Endothelial cell of umbilical vein (primary cell): Measurements from ENCODE around the gene NR5A1. TPM values are rescaled to one million over a fixed set of nuclear protein-coding genes. Genes with fewer than 3 reads are reported as not detected.

Experiments used
- BruUV-seq: library from RNA; stranded (reverse); fragments of 400-500 nt; replicated peaks from 2 replicates; lab custom pipeline; 2021; lab: Mats Ljungman, UMichigan
- CTCF ChIA-PET: fragments of 300-600, 350-600 bp; sonication (Branson Sonifier 250); formaldehyde crosslinking; loops from one replicate; lab custom pipeline; 2021; ENCODE audit warnings: antibody characterized with exemption, inconsistent platforms; lab: Charles Lee
- POLR2A ChIA-PET: fragments of 300-600, 350-600 bp; sonication (Branson Sonifier 250); formaldehyde crosslinking; loops from one replicate; lab custom pipeline; 2021; ENCODE audit warnings: antibody characterized with exemption, inconsistent platforms; lab: Charles Lee
- DNase-seq: peaks from one replicate; pipeline ENCODE4 v3.0.0-alpha.2; 2011; ENCODE audit warnings: low read depth, low spot score
- FAIRE-seq: peaks from 2 replicates; lab custom pipeline; 2011; peaks lifted over from hg19 to GRCh38; lab: Jason Lieb, UNC
- H2AFZ ChIP-seq: 2 replicates; pipeline ENCODE4 v1.6.0; 2012; ENCODE audit warnings: low read depth, low read length, control low read depth, inconsistent platforms
- H3K27ac ChIP-seq: 2 replicates; pipeline ENCODE4 v1.5.1; 2011; ENCODE audit warnings: low read depth, mild to moderate bottlenecking, control low read depth, low read length, moderate library complexity; ENCODE audit not compliant: insufficient read depth
- H3K27me3 ChIP-seq, 2 experiments: 2 replicates each; pipeline versions ENCODE4 v1.6.0 to v1.6.1; 2011; ENCODE audit warnings: low read length in 2 of 2, mixed read lengths in 1 of 2; ENCODE audit not compliant: control insufficient read depth in 2 of 2, insufficient read depth in 2 of 2
- H3K36me3 ChIP-seq, 2 experiments: 2 replicates in 1 of 2; 3 replicates in 1 of 2; pipeline ENCODE4 v1.5.1; 2011; ENCODE audit warnings: low read length in 2 of 2, mild to moderate bottlenecking in 1 of 2, moderate library complexity in 1 of 2; ENCODE audit not compliant: control insufficient read depth in 2 of 2, insufficient read depth in 2 of 2; ENCODE audit errors: extremely low read depth in 1 of 2
- H3K4me1 ChIP-seq: 3 replicates; pipeline ENCODE4 v1.5.1; 2011; ENCODE audit warnings: mild to moderate bottlenecking, low read length; ENCODE audit not compliant: control insufficient read depth, insufficient read depth; ENCODE audit errors: extremely low read depth
- H3K4me2 ChIP-seq: 2 replicates; pipeline ENCODE4 v1.6.1; 2011; ENCODE audit warnings: low read length, control low read depth, mixed read lengths; ENCODE audit not compliant: insufficient read depth
- H3K4me3 ChIP-seq, 3 experiments: fragments of 200-600 bp in 1 of 3; sonication (generic), shearing (Covaris generic) in 1 of 3; replicated peaks in 1 of 3; 2 replicates each; pipeline ENCODE4 v1.5.1; 2011 to 2016; ENCODE audit warnings: control low read depth in 3 of 3, low read length in 3 of 3, mild to moderate bottlenecking in 2 of 3, inconsistent platforms in 1 of 3, low read depth in 1 of 3, moderate library complexity in 1 of 3; ENCODE audit not compliant: insufficient read depth in 1 of 3
- H3K79me2 ChIP-seq: 2 replicates; pipeline ENCODE4 v1.6.0; 2012; ENCODE audit warnings: low read length, inconsistent platforms; ENCODE audit not compliant: control insufficient read depth, insufficient read depth
- H3K9ac ChIP-seq: replicated peaks from 2 replicates; pipeline ENCODE3; 2011; ENCODE audit warnings: low read length, control low read depth; ENCODE audit not compliant: insufficient read depth; ENCODE audit errors: extremely low read depth
- H3K9me1 ChIP-seq: replicated peaks from 3 replicates; pipeline ENCODE4 v1.6.0; 2011; ENCODE audit warnings: mild to moderate bottlenecking, low read length; ENCODE audit not compliant: control insufficient read depth, insufficient read depth; ENCODE audit errors: extremely low read depth
- H3K9me3 ChIP-seq: replicated peaks from 2 replicates; pipeline ENCODE4 v1.5.1; 2012; ENCODE audit warnings: low read length, inconsistent platforms; ENCODE audit not compliant: control insufficient read depth, insufficient read depth
- H4K20me1 ChIP-seq: replicated peaks from 2 replicates; pipeline ENCODE3; 2011; ENCODE audit warnings: mild to moderate bottlenecking, low read length; ENCODE audit not compliant: control insufficient read depth, insufficient read depth; ENCODE audit errors: extremely low read depth
- EZH2 ChIP-seq: IDR thresholded peaks from 2 replicates; pipeline ENCODE4 v1.6.1; 2012; ENCODE audit warnings: borderline replicate concordance, low read depth, mild to moderate bottlenecking, moderate library complexity, low read length, inconsistent platforms; ENCODE audit not compliant: severe bottlenecking
- FOS ChIP-seq: IDR thresholded peaks from 2 replicates; pipeline ENCODE4 v1.6.1; 2011; ENCODE audit warnings: mild to moderate bottlenecking, low read length, moderate library complexity, borderline replicate concordance; ENCODE audit not compliant: insufficient read depth
- GATA2 ChIP-seq: IDR thresholded peaks from 2 replicates; pipeline ENCODE4 v1.7.0; 2011; ENCODE audit warnings: low read depth, mild to moderate bottlenecking, moderate library complexity, mixed read lengths, low read length; ENCODE audit not compliant: insufficient read length, insufficient read depth
- JUN ChIP-seq: IDR thresholded peaks from 2 replicates; pipeline ENCODE4 v1.6.1; 2011; ENCODE audit warnings: borderline replicate concordance, low read depth; ENCODE audit not compliant: insufficient read length, insufficient read depth
- MYC ChIP-seq: IDR thresholded peaks from one replicate; pipeline ENCODE4 v1.6.1; 2011; ENCODE audit warnings: mild to moderate bottlenecking, low read depth, low read length
- POLR2A ChIP-seq: IDR thresholded peaks from 2 replicates; pipeline ENCODE4 v1.6.1; 2012; ENCODE audit warnings: low read depth, mild to moderate bottlenecking, control low read depth, low read length
- POLR2AphosphoS5 ChIP-seq: IDR thresholded peaks from 2 replicates; pipeline ENCODE4 v1.6.1; 2012; ENCODE audit warnings: low read depth, mild to moderate bottlenecking, control low read depth, low read length, moderate library complexity; ENCODE audit not compliant: insufficient read depth
- dilution Hi-C: fragments of 300-500 bp; cut with MboI; formaldehyde crosslinking; loops from one replicate; pipeline ENCODE4 v1.15.0; 2019; ENCODE audit warnings: low sequenced_read_pairs; ENCODE audit not compliant: extremely low pct_ligation_motif_present
- intact Hi-C: fragments of 100-400 bp; cut with micrococcal nuclease; formaldehyde crosslinking; loops from one replicate; pipeline ENCODE4 v1.10.0; 2022
- polyA plus RNA-seq, 4 experiments: library from polyadenylated mRNA; depleted of rRNA in 3 of 4; stranded (reverse) in 3 of 4; unstranded in 1 of 4; fragments of >200 nt; gene quantifications; 2 replicates each; pipeline versions ENCODE4 v1.2.1 to v1.2.3, GENCODE V29; 2011 to 2012; ENCODE audit warnings: missing spikeins in 1 of 4
- total RNA-seq: library from RNA; stranded (reverse); gene quantifications from 2 replicates; pipeline ENCODE4 v1.2.3, GENCODE V29; 2021
- TF ChIP-seq, protein P1 (sequence below), 2 donors: IDR thresholded peaks; 1 replicate in 1 of 2; 2 replicates in 1 of 2; pipeline ENCODE4 v1.5.1; 2011; ENCODE audit warnings: low read length in 2 of 2, mild to moderate bottlenecking in 2 of 2, moderate library complexity in 2 of 2, control low read depth in 1 of 2, inconsistent platforms in 1 of 2, low read depth in 1 of 2; ENCODE audit not compliant: insufficient read depth in 1 of 2; ENCODE audit errors: extremely low read depth in 1 of 2
- TF ChIP-seq, protein P2 (sequence below): IDR thresholded peaks from 2 replicates; pipeline ENCODE4 v1.6.1; 2011; ENCODE audit not compliant: insufficient read depth, insufficient read length

NR5A1 gene
- total and polyA plus RNA-seq, 2 donors (not counting 3 experiments of a cell fraction or from before 2014, with no cell fraction given) = not detected

DNA sequence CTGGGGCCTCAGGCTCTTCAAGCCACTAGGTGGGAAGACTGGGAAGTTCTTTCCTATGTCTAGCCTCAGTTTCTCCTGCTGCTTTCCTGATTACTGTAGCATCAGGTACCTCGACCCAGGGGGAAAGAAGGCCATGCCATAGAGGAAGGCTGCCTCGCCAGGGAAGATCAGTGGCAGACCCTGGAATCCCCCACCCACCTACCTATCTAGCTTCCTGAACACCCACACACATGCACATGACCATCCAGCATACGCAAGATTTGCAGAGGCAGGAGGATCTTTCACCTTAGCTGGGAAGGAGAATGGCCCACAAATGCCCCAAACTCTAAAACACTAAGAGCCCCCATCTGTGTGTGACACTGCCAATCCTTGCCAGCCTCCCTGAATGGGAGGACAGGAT is 8.0 kb downstream of the NR5A1 start:
- DNase-seq (no peak), FAIRE-seq (no peak)
- H3K9me1 ChIP-seq = no peaks in the 10 kb centered on the region
- TF ChIP-seq EZH2 (no peak), MYC (no peak), POLR2AphosphoS5 (no peak), FOS (no peak), POLR2A (no peak), GATA2 (no peak), JUN (no peak)
- TF ChIP-seq, protein P1, sequence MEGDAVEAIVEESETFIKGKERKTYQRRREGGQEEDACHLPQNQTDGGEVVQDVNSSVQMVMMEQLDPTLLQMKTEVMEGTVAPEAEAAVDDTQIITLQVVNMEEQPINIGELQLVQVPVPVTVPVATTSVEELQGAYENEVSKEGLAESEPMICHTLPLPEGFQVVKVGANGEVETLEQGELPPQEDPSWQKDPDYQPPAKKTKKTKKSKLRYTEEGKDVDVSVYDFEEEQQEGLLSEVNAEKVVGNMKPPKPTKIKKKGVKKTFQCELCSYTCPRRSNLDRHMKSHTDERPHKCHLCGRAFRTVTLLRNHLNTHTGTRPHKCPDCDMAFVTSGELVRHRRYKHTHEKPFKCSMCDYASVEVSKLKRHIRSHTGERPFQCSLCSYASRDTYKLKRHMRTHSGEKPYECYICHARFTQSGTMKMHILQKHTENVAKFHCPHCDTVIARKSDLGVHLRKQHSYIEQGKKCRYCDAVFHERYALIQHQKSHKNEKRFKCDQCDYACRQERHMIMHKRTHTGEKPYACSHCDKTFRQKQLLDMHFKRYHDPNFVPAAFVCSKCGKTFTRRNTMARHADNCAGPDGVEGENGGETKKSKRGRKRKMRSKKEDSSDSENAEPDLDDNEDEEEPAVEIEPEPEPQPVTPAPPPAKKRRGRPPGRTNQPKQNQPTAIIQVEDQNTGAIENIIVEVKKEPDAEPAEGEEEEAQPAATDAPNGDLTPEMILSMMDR (IDR thresholded peaks at IDR 0.05; ENCODE audit: extremely low read depth in 1 of 2, insufficient read depth in 1 of 2, low read depth in 1 of 2, low read length in 2 of 2) = no peak
- TF ChIP-seq, protein P2, sequence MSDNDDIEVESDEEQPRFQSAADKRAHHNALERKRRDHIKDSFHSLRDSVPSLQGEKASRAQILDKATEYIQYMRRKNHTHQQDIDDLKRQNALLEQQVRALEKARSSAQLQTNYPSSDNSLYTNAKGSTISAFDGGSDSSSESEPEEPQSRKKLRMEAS = no peak
- no peaks in the 10 kb centered on the region for H4K20me1 ChIP-seq
- no peak overlapping the region for H3K27ac ChIP-seq
- H3K4me2 ChIP-seq = no peak overlapping the region
- no peaks in the 10 kb centered on the region for H3K36me3 ChIP-seq
- H3K27me3 ChIP-seq = peaks cover 27 to 31% of the 10 kb centered on the region in 2 experiments
- intact Hi-C loops = no loop called here
- H3K9me3 ChIP-seq = no peaks in the 10 kb centered on the region
- BruUV-seq = no TSS peak
- no peak overlapping the region for H3K9ac ChIP-seq
- no peaks in the 10 kb centered on the region for H3K79me2 ChIP-seq
- ChIA-PET CTCF (interaction anchor here (2.7 kb wide), 1 partner anchor 10 kb away, joined by 8 read pairs; no protein-coding TSS in a partner anchor), POLR2A (no interaction called here)
- no peak overlapping the region for H3K4me3 ChIP-seq
- no peak overlapping the region for H2AFZ ChIP-seq
- dilution Hi-C loops = no loop called here
- no peaks in the 10 kb centered on the region for H3K4me1 ChIP-seq
